ENCODE results near the gene ADAMTS19. TPM values are rescaled to one million over a fixed set of nuclear protein-coding genes. Genes with fewer than 3 reads are reported as not detected.

The ADAMTS19 gene
- total RNA-seq, 1 experiment from 2014 or later: 20.3 TPM

GRCh38 chr5:129664336-129664937 lies 204.3 kb downstream of the ADAMTS19 start:
- Histone ChIP-seq H4K91ac (ENCODE audit: insufficient read length, low read depth, low read length) (no peak overlapping the region), H3K9me3 (ENCODE audit: control insufficient read depth, low read depth, low read length) (no peaks in the 10 kb centered on the region), H2BK15ac (ENCODE audit: low read depth, low read length) (no peak overlapping the region), H3K9ac (ENCODE audit: extremely low read depth, insufficient read length, low read length) (no peak overlapping the region), H3K4me2 (ENCODE audit: insufficient read depth, insufficient read length, low read length) (no peak overlapping the region), H2BK5ac (ENCODE audit: insufficient read length, low read length) (no peak overlapping the region), H3K18ac (ENCODE audit: insufficient read length, low read depth, low read length) (no peak overlapping the region), H3K79me2 (ENCODE audit: insufficient read depth, low read length) (no peaks in the 10 kb centered on the region), H3K4me1 (ENCODE audit: insufficient read depth, low read length) (no peaks in the 10 kb centered on the region), H4K8ac (replicated peaks; ENCODE audit: insufficient read length, low read depth, low read length) (no peak overlapping the region), H4K5ac (ENCODE audit: insufficient read length, low read depth, low read length) (no peak overlapping the region), H4K20me1 (ENCODE audit: control insufficient read depth, insufficient read depth, insufficient read length) (no peaks in the 10 kb centered on the region), H2BK120ac (ENCODE audit: low read depth, low read length, poor library complexity, severe bottlenecking) (no peak overlapping the region), H3K27me3 (ENCODE audit: insufficient read depth, low read length) (no peaks in the 10 kb centered on the region), H3K79me1 (ENCODE audit: insufficient read depth, low read depth, low read length, poor library complexity, severe bottlenecking) (no peaks in the 10 kb centered on the region), H2AK5ac (ENCODE audit: insufficient read length, low read length) (no peak overlapping the region), H3K4ac (ENCODE audit: low read depth, low read length) (no peak overlapping the region), H3K23ac (ENCODE audit: insufficient read length, low read depth, low read length) (no peak overlapping the region), H2BK20ac (ENCODE audit: low read depth, low read length, poor library complexity, severe bottlenecking) (no peak overlapping the region), H3K56ac (ENCODE audit: insufficient read length, low read depth, low read length) (no peak overlapping the region), H3T11ph (ENCODE audit: low read length) (no peak overlapping the region), H2AFZ (ENCODE audit: low read length) (no peak overlapping the region), H3K27ac (ENCODE audit: insufficient read length, low read depth, low read length) (no peak overlapping the region), H3K14ac (ENCODE audit: insufficient read depth, low read length) (no peak overlapping the region), H3K23me2 (ENCODE audit: insufficient read length, low read depth, low read length, poor library complexity, severe bottlenecking) (no peaks in the 10 kb centered on the region), H2BK12ac (ENCODE audit: insufficient read length, low read depth, low read length) (no peak overlapping the region)
- WGBS (ENCODE audit: extremely low coverage, insufficient read length, low lambda C conversion rate): no CpG with 5 or more reads among the region's 3 CpGs
- Mint-ChIP-seq H3K36me3 (ENCODE audit: insufficient read depth in 1 of 3, low read depth in 3 of 3) (peaks cover 24 to 33% (median 25%) of the 10 kb centered on the region in 3 experiments), H3K4me3 (no peak overlapping the region), H3K4me1 (peaks cover 4 to 5% of the 10 kb centered on the region in 2 experiments), H3K27me3 (ENCODE audit: low read depth) (no peaks in the 10 kb centered on the region), H3K27ac (no peak overlapping the region), H3K9me3 (peaks cover 10 to 12% of the 10 kb centered on the region in 2 experiments)
- TF ChIP-seq, protein P1, sequence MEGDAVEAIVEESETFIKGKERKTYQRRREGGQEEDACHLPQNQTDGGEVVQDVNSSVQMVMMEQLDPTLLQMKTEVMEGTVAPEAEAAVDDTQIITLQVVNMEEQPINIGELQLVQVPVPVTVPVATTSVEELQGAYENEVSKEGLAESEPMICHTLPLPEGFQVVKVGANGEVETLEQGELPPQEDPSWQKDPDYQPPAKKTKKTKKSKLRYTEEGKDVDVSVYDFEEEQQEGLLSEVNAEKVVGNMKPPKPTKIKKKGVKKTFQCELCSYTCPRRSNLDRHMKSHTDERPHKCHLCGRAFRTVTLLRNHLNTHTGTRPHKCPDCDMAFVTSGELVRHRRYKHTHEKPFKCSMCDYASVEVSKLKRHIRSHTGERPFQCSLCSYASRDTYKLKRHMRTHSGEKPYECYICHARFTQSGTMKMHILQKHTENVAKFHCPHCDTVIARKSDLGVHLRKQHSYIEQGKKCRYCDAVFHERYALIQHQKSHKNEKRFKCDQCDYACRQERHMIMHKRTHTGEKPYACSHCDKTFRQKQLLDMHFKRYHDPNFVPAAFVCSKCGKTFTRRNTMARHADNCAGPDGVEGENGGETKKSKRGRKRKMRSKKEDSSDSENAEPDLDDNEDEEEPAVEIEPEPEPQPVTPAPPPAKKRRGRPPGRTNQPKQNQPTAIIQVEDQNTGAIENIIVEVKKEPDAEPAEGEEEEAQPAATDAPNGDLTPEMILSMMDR (conservative IDR thresholded peaks at IDR 0.05): peak; percentile 92
- DNase-seq: no peak
